ENCODE measurements around the gene TEX10. TPM values are rescaled to one million over a fixed set of nuclear protein-coding genes. Genes with fewer than 3 reads are reported as not detected.
A peak's percentile ranks its signal among the peaks of the same experiment; 100 is the strongest.

TEX10 gene
- polyA plus RNA-seq (2011; rRNA removed) (31.2 and 37.0 TPM in 2 replicates), polyA plus RNA-seq (2017; fragmentation: RNase III; extraction: RNeasy Plus Mini Kit Qiagen cat#74134 plus additional on column Dnase treatment) (22.1 to 25.1 TPM (median 24.1 TPM) in 3 replicates), polyA minus RNA-seq (2011; rRNA and poly(A)+ RNA removed) (19.6 and 20.0 TPM in 2 replicates)
- 10.5 and 11.3 TPM in 2 replicates for polyA plus RNA-seq (2012; cell fraction: cytosol; rRNA removed)
- polyA plus RNA-seq (2012; cell fraction: nucleus; rRNA removed): 11.7 and 17.2 TPM in 2 replicates

DNA sequence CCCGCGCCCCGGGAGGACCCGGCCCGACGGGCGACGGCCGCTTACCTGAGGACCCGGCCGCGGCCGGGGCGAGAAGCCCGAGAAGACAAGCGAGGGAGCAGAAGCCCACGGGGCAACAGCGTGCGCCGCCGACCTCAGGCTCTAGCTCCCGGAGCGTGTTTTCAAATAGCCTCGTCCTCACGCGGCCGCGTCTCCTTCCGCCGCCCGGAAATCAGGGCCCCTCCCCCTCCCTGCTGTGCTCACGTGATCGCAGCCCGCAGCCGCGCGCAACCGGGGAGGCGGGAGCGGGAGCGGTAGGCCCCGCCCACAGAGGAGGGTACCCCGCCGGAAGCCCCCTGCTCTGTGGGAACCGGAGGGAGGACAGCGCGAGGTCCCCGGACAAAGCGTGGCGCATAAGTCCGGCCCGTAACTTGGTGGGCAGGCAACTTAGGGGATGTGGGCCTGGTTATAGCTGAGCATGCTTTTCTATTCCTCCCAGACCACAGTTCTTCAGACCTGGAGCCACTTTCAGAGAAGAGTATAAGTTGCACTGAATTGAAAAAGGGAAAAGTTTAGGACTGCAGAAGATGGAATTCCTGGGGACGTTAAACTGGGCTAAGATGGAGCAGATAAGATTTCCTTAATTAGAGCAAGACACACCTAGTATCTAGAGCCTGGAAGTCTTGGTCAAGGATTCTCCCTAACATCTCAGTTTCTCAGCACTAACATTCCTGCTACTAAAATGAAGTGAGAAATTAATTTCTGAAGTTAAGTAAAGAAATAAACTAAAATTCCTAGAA, at the start of gene TEX10:
TEX10 (minus strand) TSS at position 216 of the 779 bp plus-strand sequence. CDS start 3,579 bp downstream, outside the sequence.
- ATAC-seq (peak; percentile 88 to 91), DNase-seq (ENCODE audit: low read depth in 1 of 2, low spot score in 1 of 2) (peak; percentile 86 to 87), FAIRE-seq (no peak)
- peak within 1 kb of the TSS; percentile 99 for H3K4me3 ChIP-seq
- no peaks in the 10 kb centered on the region for H3K9me3 ChIP-seq
- H3K4me2 ChIP-seq: peak within 1 kb of the TSS; percentile 83
- CTCF ChIA-PET: interaction anchor here (0.7 to 2.2 kb wide), 13 partner anchors 10 to 243 kb away, joined by 3 to 12 read pairs (median 4); no protein-coding TSS in a partner anchor
- peak within 1 kb of the TSS; percentile 98 to 99 for H3K27ac ChIP-seq
- POLR2A ChIA-PET: interaction anchor here (0.6 to 1.9 kb wide), 8 partner anchors 11 to 245 kb away, joined by 3 to 13 read pairs (median 6); partner anchors contain the start of gene MSANTD3
- H3K4me1 ChIP-seq: peaks cover 26% of the 10 kb centered on the region; the same call in 2 of the 3 replicates
- 0% methylated on average over 10 of the region's 53 CpGs for WGBS (ENCODE audit: missing lambda C conversion rate)
- TF ChIP-seq, protein P1, sequence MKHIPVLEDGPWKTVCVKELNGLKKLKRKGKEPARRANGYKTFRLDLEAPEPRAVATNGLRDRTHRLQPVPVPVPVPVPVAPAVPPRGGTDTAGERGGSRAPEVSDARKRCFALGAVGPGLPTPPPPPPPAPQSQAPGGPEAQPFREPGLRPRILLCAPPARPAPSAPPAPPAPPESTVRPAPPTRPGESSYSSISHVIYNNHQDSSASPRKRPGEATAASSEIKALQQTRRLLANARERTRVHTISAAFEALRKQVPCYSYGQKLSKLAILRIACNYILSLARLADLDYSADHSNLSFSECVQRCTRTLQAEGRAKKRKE (CRISPR knock-in tag; IDR thresholded peaks at IDR 0.05; ENCODE audit: low read depth): peak; percentile 68; the same call in 1 of the 2 replicates
- TF ChIP-seq EHMT2 (IDR thresholded peaks at IDR 0.05; ENCODE audit: low read depth): no peak
- no peak for TF ChIP-seq KDM5A (IDR thresholded peaks at IDR 0.05)
- TF ChIP-seq, protein P2, sequence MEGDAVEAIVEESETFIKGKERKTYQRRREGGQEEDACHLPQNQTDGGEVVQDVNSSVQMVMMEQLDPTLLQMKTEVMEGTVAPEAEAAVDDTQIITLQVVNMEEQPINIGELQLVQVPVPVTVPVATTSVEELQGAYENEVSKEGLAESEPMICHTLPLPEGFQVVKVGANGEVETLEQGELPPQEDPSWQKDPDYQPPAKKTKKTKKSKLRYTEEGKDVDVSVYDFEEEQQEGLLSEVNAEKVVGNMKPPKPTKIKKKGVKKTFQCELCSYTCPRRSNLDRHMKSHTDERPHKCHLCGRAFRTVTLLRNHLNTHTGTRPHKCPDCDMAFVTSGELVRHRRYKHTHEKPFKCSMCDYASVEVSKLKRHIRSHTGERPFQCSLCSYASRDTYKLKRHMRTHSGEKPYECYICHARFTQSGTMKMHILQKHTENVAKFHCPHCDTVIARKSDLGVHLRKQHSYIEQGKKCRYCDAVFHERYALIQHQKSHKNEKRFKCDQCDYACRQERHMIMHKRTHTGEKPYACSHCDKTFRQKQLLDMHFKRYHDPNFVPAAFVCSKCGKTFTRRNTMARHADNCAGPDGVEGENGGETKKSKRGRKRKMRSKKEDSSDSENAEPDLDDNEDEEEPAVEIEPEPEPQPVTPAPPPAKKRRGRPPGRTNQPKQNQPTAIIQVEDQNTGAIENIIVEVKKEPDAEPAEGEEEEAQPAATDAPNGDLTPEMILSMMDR (IDR thresholded peaks at IDR 0.05): no peak
- TF ChIP-seq KDM1A (IDR thresholded peaks at IDR 0.05; ENCODE audit: low read depth): no peak
- no peak for TF ChIP-seq RCOR1 (IDR thresholded peaks at IDR 0.05; ENCODE audit: low read depth, low read length)
- no peak for TF ChIP-seq HDAC2 (IDR thresholded peaks at IDR 0.05)
- no peak for TF ChIP-seq CEBPB (IDR thresholded peaks at IDR 0.05)
- no peak; the same call in 2 of the 3 replicates for TF ChIP-seq SMC3 (IDR thresholded peaks at IDR 0.05)
- TF ChIP-seq TP53 (CRISPR knock-in tag; IDR thresholded peaks at IDR 0.05): no peak
- no peak for TF ChIP-seq EHF (CRISPR knock-in tag; IDR thresholded peaks at IDR 0.05)
- no peak for TF ChIP-seq SREBF2 (IDR thresholded peaks at IDR 0.05)
- TF ChIP-seq POLR2AphosphoS2 (conservative IDR thresholded peaks at IDR 0.05; ENCODE audit: low read length): no peak
- peak; percentile 59 for TF ChIP-seq MAFK (IDR thresholded peaks at IDR 0.05; ENCODE audit: partially characterized antibody)
- TF ChIP-seq, protein P3, sequence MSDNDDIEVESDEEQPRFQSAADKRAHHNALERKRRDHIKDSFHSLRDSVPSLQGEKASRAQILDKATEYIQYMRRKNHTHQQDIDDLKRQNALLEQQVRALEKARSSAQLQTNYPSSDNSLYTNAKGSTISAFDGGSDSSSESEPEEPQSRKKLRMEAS (IDR thresholded peaks at IDR 0.05): peak; percentile 98
- no peak for TF ChIP-seq ZC3H11A (IDR thresholded peaks at IDR 0.05)
- TF ChIP-seq, protein P4, sequence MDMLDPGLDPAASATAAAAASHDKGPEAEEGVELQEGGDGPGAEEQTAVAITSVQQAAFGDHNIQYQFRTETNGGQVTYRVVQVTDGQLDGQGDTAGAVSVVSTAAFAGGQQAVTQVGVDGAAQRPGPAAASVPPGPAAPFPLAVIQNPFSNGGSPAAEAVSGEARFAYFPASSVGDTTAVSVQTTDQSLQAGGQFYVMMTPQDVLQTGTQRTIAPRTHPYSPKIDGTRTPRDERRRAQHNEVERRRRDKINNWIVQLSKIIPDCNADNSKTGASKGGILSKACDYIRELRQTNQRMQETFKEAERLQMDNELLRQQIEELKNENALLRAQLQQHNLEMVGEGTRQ (IDR thresholded peaks at IDR 0.05): peak; percentile 94
- TF ChIP-seq, protein P5, sequence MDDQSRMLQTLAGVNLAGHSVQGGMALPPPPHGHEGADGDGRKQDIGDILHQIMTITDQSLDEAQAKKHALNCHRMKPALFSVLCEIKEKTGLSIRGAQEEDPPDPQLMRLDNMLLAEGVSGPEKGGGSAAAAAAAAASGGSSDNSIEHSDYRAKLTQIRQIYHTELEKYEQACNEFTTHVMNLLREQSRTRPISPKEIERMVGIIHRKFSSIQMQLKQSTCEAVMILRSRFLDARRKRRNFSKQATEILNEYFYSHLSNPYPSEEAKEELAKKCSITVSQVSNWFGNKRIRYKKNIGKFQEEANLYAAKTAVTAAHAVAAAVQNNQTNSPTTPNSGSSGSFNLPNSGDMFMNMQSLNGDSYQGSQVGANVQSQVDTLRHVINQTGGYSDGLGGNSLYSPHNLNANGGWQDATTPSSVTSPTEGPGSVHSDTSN (IDR thresholded peaks at IDR 0.05): peak; percentile 71; the same call in 1 of the 2 replicates
- TF ChIP-seq HOXB5 (CRISPR knock-in tag; IDR thresholded peaks at IDR 0.05): peak; percentile 62; the same call in 1 of the 2 replicates
- no peak for TF ChIP-seq NPAS2 (CRISPR knock-in tag; IDR thresholded peaks at IDR 0.05; ENCODE audit: borderline replicate concordance)
- 0 out of 5 replicates have a peak, but pooled peaks of 1 of the 2 experiments have one; percentile 14 for TF ChIP-seq RAD21 (conservative IDR thresholded peaks at IDR 0.05 in 1 of 2, IDR thresholded peaks at IDR 0.05 in 1 of 2)
- TF ChIP-seq JUN (IDR thresholded peaks at IDR 0.05): peak; percentile 55 to 79; a peak in 3 of 5 replicates
- TF ChIP-seq HEYL (CRISPR knock-in tag; IDR thresholded peaks at IDR 0.05): no peak
- TF ChIP-seq EP300 (IDR thresholded peaks at IDR 0.05): no peak
- TF ChIP-seq CBX2 (IDR thresholded peaks at IDR 0.05; ENCODE audit: borderline replicate concordance, low read depth): no peak
- no peak for TF ChIP-seq CHD4 (IDR thresholded peaks at IDR 0.05; ENCODE audit: borderline replicate concordance)
- no peak for TF ChIP-seq HOXA7 (CRISPR knock-in tag; IDR thresholded peaks at IDR 0.05)
- 0 out of 2 replicates have a peak, but pooled peaks have one; percentile 17 for TF ChIP-seq GATA3 (IDR thresholded peaks at IDR 0.05; ENCODE audit: borderline replicate concordance)
- TF ChIP-seq HOXB13 (CRISPR knock-in tag; IDR thresholded peaks at IDR 0.05; ENCODE audit: low read depth): peak; percentile 63; the same call in 1 of the 2 replicates
- TF ChIP-seq FOXS1 (CRISPR knock-in tag; IDR thresholded peaks at IDR 0.05): no peak
- 0 out of 2 replicates have a peak, but pooled peaks have one; percentile 17 for TF ChIP-seq RFX5 (IDR thresholded peaks at IDR 0.05)
- TF ChIP-seq MYC (IDR thresholded peaks at IDR 0.05; ENCODE audit: borderline replicate concordance, low read length): peak; percentile 81; the same call in 1 of the 2 replicates
- TF ChIP-seq ZFP36 (IDR thresholded peaks at IDR 0.05; ENCODE audit: borderline replicate concordance, partially characterized antibody): no peak
- TF ChIP-seq, protein P6, sequence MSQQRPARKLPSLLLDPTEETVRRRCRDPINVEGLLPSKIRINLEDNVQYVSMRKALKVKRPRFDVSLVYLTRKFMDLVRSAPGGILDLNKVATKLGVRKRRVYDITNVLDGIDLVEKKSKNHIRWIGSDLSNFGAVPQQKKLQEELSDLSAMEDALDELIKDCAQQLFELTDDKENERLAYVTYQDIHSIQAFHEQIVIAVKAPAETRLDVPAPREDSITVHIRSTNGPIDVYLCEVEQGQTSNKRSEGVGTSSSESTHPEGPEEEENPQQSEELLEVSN (IDR thresholded peaks at IDR 0.05; ENCODE audit: borderline replicate concordance, low read depth): peak; percentile 93
